AG04449 (cell line): Measurements from ENCODE around the gene C14orf93.

Source experiments
- CTCF ChIA-PET: fragments of 350-600 bp; formaldehyde crosslinking; extraction: SDS; loops from one replicate; lab custom pipeline; 2021; ENCODE audit warnings: antibody characterized with exemption; lab: Yijun Ruan, JAX
- POLR2A ChIA-PET: fragments of 400-600, 350-600 bp; formaldehyde crosslinking; extraction: SDS; loops from one replicate; lab custom pipeline; 2020; ENCODE audit warnings: antibody characterized with exemption, inconsistent platforms; lab: Yijun Ruan, JAX
- DNase-seq: peaks from one replicate; pipeline ENCODE4 v3.0.0-alpha.2; 2010; ENCODE audit warnings: low read depth, low spot score
- H3K4me3 ChIP-seq: 2 replicates; pipeline ENCODE4 v1.5.1; 2011; ENCODE audit warnings: low read depth, mild to moderate bottlenecking, control low read depth, low read length
- CTCF ChIP-seq: IDR thresholded peaks from one replicate; pipeline ENCODE4 v1.5.1; 2011; ENCODE audit warnings: mild to moderate bottlenecking, moderate library complexity, low read length, control low read depth, inconsistent platforms; ENCODE audit not compliant: insufficient read depth; ENCODE audit errors: missing control alignments

The C14orf93 gene

GRCh38 chr14:23033801-23034497 is 24.0 kb upstream of the C14orf93 start:
- no peak for DNase-seq
- no peak for TF ChIP-seq CTCF
- ChIA-PET CTCF (interaction anchor here (0.7 to 2.4 kb wide), 11 partner anchors 10 to 76 kb away, joined by 3 to 16 read pairs (median 4); no protein-coding TSS in a partner anchor), POLR2A (interaction anchor here (0.6 to 1.0 kb wide), 3 partner anchors 9 to 74 kb away, joined by 3 read pairs; no protein-coding TSS in a partner anchor)
- peak overlapping the region; percentile 92 for H3K4me3 ChIP-seq

- no peak for DNase-seq
- no peak overlapping the region for H3K4me3 ChIP-seq
- no peak for TF ChIP-seq CTCF
- ChIA-PET POLR2A (no interaction called here), CTCF (interaction anchor here (0.6 to 2.4 kb wide), 11 partner anchors 9 to 76 kb away, joined by 3 to 16 read pairs (median 4); no protein-coding TSS in a partner anchor)
These were observed 23.3 kb upstream of the C14orf93 start for GRCh38 chr14:23033251-23033727.

- no peak for TF ChIP-seq CTCF
- no peak for DNase-seq
- ChIA-PET CTCF (interaction anchor here (0.6 to 1.8 kb wide), 5 partner anchors 10 to 46 kb away, joined by 3 to 8 read pairs (median 4); no protein-coding TSS in a partner anchor), POLR2A (no interaction called here)
- H3K4me3 ChIP-seq, result no peak overlapping the region
These were observed 21.0 kb upstream of the C14orf93 start for GRCh38 chr14:23030936-23031335.

- CTCF ChIA-PET, result interaction anchor here (0.7 to 2.0 kb wide), 9 partner anchors 13 to 80 kb away, joined by 3 to 9 read pairs (median 4); partner anchors contain the start of gene PSMB11
- POLR2A ChIA-PET, result no interaction called here
- no peak for DNase-seq
These were observed 18.9 kb upstream of the C14orf93 start for GRCh38 chr14:23028799-23029198.

GRCh38 chr14:23025151-23025814 is 15.3 kb upstream of the C14orf93 start:
- no peak for DNase-seq
- TF ChIP-seq CTCF, result no peak
- H3K4me3 ChIP-seq, result no peak overlapping the region
- POLR2A ChIA-PET, result interaction anchor here (1.0 to 3.1 kb wide), 2 partner anchors 9 to 18 kb away, joined by 3 to 13 read pairs; no protein-coding TSS in a partner anchor
- CTCF ChIA-PET, result interaction anchor here (0.6 to 3.2 kb wide), 8 partner anchors 13 to 95 kb away, joined by 3 to 17 read pairs (median 6); partner anchors contain the start of gene AJUBA

More at GRCh38 chr14:23028799-23029198, 18.9 kb upstream of the C14orf93 start:
- TF ChIP-seq CTCF, result no peak
- H3K4me3 ChIP-seq, result no peak overlapping the region

GRCh38 chr14:23024612-23025075 is 14.7 kb upstream of the C14orf93 start:
- H3K4me3 ChIP-seq, result no peak overlapping the region
- ChIA-PET CTCF (interaction anchor here (0.9 to 3.2 kb wide), 11 partner anchors 9 to 468 kb away, joined by 3 to 17 read pairs (median 5); partner anchors contain the start of gene AJUBA), POLR2A (interaction anchor here (1.0 to 3.1 kb wide), 2 partner anchors 9 to 18 kb away, joined by 3 to 13 read pairs; no protein-coding TSS in a partner anchor)
- no peak for DNase-seq
- no peak for TF ChIP-seq CTCF
